ENCODE data around the gene ATG9B. TPM values are rescaled to one million over a fixed set of nuclear protein-coding genes. Genes with fewer than 3 reads are reported as not detected.
A peak's percentile ranks its signal among the peaks of the same experiment; 100 is the strongest.

ATG9B gene
- total and polyA plus RNA-seq, 2 experiments from 2014 or later: 0.80 to 2.4 TPM

DNA sequence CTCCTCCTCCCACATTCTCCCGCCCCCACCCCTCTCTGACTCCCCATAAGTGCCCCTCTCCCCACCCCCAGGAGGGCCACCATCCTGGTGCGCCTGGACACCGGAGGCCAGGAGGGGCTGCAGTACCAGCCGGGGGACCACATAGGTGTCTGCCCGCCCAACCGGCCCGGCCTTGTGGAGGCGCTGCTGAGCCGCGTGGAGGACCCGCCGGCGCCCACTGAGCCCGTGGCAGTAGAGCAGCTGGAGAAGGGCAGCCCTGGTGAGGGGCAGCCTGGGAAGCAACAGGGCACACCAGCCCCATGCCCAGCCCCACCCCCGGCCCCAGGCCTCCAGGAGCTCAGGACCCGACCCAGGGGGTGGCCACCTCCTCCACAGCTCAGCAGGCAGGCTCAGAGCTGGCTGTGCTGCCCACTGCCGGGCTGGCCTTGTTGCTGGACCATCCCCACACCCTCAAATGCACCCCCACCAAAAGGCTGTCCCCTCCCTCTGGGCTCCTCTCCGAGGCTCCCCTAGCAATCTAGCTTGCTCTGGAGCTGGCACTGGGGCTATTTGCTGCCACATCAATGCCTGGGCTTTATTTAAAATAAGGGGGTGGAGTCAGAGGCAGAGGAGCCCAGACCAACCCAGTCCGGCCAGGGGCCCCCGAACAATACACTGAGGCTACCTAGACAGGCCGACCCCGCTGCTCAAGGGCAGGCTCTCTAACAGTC, 14.8 kb downstream of the ATG9B start:
- Histone ChIP-seq H3K4me2 (no peak overlapping the region), H3K4me1 (ENCODE audit: insufficient read depth) (peaks cover 33% of the 10 kb centered on the region), H4K20me1 (ENCODE audit: insufficient read depth, poor library complexity, severe bottlenecking) (no peaks in the 10 kb centered on the region), H3K27ac (no peak overlapping the region), H2AFZ (no peak overlapping the region), H3K79me2 (no peaks in the 10 kb centered on the region), H3K27me3 (no peaks in the 10 kb centered on the region), H3K36me3 (replicated peaks; ENCODE audit: insufficient read depth, low read depth) (no peaks in the 10 kb centered on the region), H3K9me2 (replicated peaks; ENCODE audit: insufficient read depth) (no peaks in the 10 kb centered on the region), H3K9me3 (ENCODE audit: low read depth) (no peaks in the 10 kb centered on the region), H3K4me3 (no peak overlapping the region)
- no peak for TF ChIP-seq CTCF (IDR thresholded peaks at IDR 0.05; ENCODE audit: poor library complexity)
- TF ChIP-seq EZH2 (IDR thresholded peaks at IDR 0.05; ENCODE audit: borderline replicate concordance): no peak
- TF ChIP-seq EZH2phosphoT487 (IDR thresholded peaks at IDR 0.05; ENCODE audit: low read depth, severe bottlenecking, unreplicated experiment): no peak
- DNase-seq (ENCODE audit: low spot score): no peak
- 74% methylated on average over 21 of the region's 22 CpGs for WGBS (ENCODE audit: low lambda C conversion rate, missing lambda C conversion rate)

GRCh38 chr7:151008511-151009323, 15.6 kb downstream of the ATG9B start:
- H3K4me2 ChIP-seq: peak overlapping the region; percentile 60
- no peak overlapping the region for H2AFZ ChIP-seq
- no peak overlapping the region for H3K4me3 ChIP-seq
- no peaks in the 10 kb centered on the region for H3K36me3 ChIP-seq (replicated peaks; ENCODE audit: insufficient read depth, low read depth)
- H3K9me3 ChIP-seq (ENCODE audit: low read depth): no peaks in the 10 kb centered on the region
- WGBS (ENCODE audit: low lambda C conversion rate, missing lambda C conversion rate): 64% methylated on average over 36 of the region's 40 CpGs
- H3K4me1 ChIP-seq (ENCODE audit: insufficient read depth): peaks cover 30% of the 10 kb centered on the region
- H3K27me3 ChIP-seq: no peaks in the 10 kb centered on the region
- TF ChIP-seq EZH2phosphoT487 (IDR thresholded peaks at IDR 0.05; ENCODE audit: low read depth, severe bottlenecking, unreplicated experiment): no peak
- TF ChIP-seq CTCF (IDR thresholded peaks at IDR 0.05; ENCODE audit: poor library complexity): peak; percentile 67
- H4K20me1 ChIP-seq (ENCODE audit: insufficient read depth, poor library complexity, severe bottlenecking): no peaks in the 10 kb centered on the region
- DNase-seq (ENCODE audit: low spot score): peak; percentile 64
- H3K79me2 ChIP-seq: no peaks in the 10 kb centered on the region
- H3K9me2 ChIP-seq (replicated peaks; ENCODE audit: insufficient read depth): no peaks in the 10 kb centered on the region
- no peak overlapping the region for H3K27ac ChIP-seq

DNA sequence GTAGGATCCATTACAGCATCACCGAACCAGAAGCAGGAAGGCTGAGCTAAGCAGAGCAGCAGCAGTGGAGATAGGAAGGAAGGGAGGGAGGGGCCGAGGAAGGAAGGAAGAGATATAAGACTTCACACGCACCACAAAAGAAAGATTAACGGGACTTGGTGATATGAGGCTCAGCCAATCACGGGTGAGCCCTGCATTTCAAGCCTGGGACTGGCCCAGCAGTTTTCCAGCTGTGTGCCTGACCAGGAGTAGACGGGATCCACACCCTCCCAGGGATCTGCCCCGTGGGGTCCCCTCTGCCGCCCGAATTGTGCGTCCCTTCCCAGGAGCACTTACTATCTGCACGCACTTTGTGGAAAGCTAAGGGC, 16.2 kb downstream of the ATG9B start:
- Histone ChIP-seq H4K20me1 (ENCODE audit: insufficient read depth, poor library complexity, severe bottlenecking) (no peaks in the 10 kb centered on the region), H3K27me3 (no peaks in the 10 kb centered on the region), H3K79me2 (no peaks in the 10 kb centered on the region), H3K9me3 (ENCODE audit: low read depth) (no peaks in the 10 kb centered on the region), H3K4me1 (ENCODE audit: insufficient read depth) (peaks cover 25% of the 10 kb centered on the region), H3K27ac (no peak overlapping the region), H3K4me2 (peak overlapping the region; percentile 60), H3K36me3 (replicated peaks; ENCODE audit: insufficient read depth, low read depth) (no peaks in the 10 kb centered on the region), H2AFZ (no peak overlapping the region), H3K4me3 (no peak overlapping the region), H3K9me2 (replicated peaks; ENCODE audit: insufficient read depth) (no peaks in the 10 kb centered on the region)
- TF ChIP-seq EZH2 (IDR thresholded peaks at IDR 0.05; ENCODE audit: borderline replicate concordance) (no peak), EZH2phosphoT487 (IDR thresholded peaks at IDR 0.05; ENCODE audit: low read depth, severe bottlenecking, unreplicated experiment) (no peak), CTCF (IDR thresholded peaks at IDR 0.05; ENCODE audit: poor library complexity) (no peak)
- no peak for DNase-seq (ENCODE audit: low spot score)
- 55% methylated on average over 11 of the region's 11 CpGs for WGBS (ENCODE audit: low lambda C conversion rate, missing lambda C conversion rate)
